NCI-H345 treated with DMSO at 0.1 percent for 48 hours (cell line): Measurements from ENCODE around the gene TMEFF1.
"Not testable (repeated sequence)": the region's sequence is repeated elsewhere in the genome, so short reads cannot be mapped to it uniquely, and the experiment has no call there.

Experiments
- DNase-seq: peaks from one replicate; lab custom pipeline; 2025; ENCODE audit not compliant: unreplicated experiment; lab: John Stamatoyannopoulos, UW

TMEFF1 gene

DNA sequence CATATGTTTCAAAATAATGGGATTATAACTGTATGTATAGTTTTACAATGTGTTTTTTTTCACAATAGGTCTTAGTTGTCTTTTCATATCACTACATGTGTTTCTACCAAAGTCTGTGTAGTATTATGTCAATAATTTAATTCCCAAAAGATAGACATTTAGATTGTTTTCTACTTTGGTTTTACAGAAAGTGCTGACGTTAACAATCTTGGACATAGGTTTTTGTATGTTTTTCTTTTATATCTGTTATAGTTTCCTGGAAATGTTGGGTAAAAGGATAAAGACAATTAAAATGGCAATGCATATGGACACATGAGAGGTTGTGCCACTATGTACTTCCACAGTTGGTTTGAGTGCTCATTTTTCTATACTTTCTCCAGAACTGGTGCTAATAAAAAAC is 15.2 kb downstream of the TMEFF1 start:
- no peak for DNase-seq

DNA sequence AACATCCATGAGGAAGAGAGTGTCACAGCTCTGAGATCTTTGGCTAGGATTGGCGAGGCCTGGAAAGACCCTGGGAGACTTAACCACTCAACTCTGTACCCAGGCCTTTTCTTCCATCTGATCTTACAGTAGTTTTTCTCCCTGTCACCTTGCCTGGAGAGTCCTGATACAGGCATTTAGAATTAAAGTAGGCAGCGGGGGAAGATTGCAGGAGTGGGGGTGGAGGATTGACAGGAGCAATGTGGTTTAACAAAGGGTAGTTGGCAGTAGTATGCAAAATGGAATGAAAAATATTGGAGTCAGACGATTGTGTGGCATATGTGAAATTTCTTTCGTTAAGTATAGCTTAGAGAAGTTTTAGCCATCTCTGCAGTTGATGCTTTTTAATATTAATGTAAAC is 16.9 kb downstream of the TMEFF1 start:
- DNase-seq: no peak

GRCh38 chr9:100492952-100493351 is 20.0 kb downstream of the TMEFF1 start:
- no peak for DNase-seq

DNA sequence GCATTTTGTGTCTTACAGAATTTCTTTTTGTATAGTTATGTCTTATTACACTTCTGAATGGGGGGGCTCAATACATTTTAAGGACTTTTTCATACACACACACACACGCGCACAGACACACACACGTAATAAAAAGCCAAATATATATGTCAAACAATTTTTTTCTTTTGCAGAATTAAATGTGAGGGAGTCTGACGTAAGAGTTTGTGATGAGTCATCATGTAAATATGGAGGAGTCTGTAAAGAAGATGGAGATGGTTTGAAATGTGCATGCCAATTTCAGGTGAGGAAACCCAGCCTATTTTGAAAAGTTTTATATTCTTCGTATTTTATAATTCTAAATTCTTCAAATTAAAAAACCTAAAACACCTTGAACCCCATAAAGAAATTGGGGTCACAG is 25.6 kb downstream of the TMEFF1 start:
- DNase-seq: no peak

DNA sequence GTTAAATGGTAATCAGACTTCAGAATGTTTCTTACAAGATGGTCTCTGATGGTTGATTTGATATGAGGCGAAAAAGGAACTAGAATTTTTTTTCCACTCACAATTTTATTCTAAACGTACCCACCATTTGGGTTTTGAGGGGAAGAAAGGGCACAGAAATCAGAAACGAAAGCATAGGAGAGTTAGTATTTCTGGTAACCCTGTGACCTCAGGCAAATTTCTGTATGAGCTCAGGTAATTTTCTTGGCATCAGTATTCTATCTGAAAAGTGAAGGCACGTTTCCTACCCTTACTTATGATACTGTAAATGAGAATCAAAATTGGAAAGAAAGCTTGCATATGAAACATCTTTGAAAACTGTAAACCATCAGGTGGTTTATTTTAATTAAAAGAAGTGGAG is 26.5 kb downstream of the TMEFF1 start:
- no peak for DNase-seq

- no peak for DNase-seq
These were observed 26.9 kb downstream of the TMEFF1 start for GRCh38 chr9:100499866-100500265.

GRCh38 chr9:100505564-100506159 is 32.7 kb downstream of the TMEFF1 start:
- no peak for DNase-seq

DNA sequence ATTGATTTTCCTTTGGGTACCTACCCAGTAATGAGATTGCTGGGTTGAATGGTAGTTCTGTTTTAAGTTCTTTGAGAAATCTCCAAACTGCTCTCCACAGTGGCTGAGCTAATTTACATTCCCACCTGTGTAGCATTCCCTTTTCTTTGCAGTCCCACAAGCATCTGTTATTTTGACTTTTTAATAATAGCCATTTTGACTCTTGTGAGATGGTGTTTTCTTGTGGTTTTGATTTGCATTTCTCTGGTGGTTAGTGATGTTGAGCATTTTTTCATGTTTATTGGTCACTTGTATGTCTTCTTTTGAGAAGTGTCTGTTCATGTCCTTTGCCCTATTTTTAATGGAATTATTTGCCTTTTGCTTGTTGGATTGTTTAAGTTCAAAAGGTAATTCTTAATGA is 34.4 kb downstream of the TMEFF1 start:
- DNase-seq: not testable (repeated sequence)

DNA sequence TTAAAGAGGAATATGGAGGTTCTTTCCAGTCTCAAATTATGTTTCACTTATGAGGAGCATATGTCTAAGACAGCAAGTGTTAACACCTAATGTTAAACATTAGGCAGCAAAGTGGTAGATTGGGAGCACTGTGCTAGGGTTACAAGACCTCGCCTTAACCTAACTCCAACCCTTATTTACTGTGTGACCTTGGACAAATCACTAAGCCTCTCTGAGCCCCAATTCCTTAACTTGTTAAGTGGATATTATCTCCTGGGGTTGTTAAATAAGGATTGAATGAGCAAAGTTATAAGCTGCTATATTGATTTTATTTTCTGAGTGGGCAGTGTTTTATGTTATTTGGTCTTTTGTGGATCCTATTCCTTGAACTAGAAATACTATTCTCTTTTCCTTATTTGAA is 38.3 kb downstream of the TMEFF1 start:
- no peak for DNase-seq

- DNase-seq: no peak
These were observed 42.9 kb downstream of the TMEFF1 start for GRCh38 chr9:100515578-100516494.

GRCh38 chr9:100521282-100521681 is 48.3 kb downstream of the TMEFF1 start:
- DNase-seq: no peak

DNA sequence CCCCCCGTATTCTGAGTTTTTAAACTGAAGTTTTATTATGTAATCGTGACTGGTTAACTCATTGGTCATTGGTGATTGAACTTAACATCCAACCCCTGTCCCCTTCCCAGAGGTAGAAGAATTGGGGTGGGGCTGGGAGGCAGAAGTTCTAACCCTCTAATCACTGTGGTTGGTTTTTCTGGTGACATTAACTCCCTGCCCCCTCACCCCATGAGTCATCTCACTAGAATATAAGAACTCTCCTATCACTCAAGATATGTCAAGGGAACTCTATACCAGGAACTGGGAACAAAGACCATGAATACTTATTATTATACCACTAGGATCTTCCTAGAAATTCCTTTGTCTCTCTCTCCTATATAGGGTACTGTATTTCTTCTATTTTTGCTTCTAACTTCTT is 52.6 kb downstream of the TMEFF1 start:
- no peak for DNase-seq

DNA sequence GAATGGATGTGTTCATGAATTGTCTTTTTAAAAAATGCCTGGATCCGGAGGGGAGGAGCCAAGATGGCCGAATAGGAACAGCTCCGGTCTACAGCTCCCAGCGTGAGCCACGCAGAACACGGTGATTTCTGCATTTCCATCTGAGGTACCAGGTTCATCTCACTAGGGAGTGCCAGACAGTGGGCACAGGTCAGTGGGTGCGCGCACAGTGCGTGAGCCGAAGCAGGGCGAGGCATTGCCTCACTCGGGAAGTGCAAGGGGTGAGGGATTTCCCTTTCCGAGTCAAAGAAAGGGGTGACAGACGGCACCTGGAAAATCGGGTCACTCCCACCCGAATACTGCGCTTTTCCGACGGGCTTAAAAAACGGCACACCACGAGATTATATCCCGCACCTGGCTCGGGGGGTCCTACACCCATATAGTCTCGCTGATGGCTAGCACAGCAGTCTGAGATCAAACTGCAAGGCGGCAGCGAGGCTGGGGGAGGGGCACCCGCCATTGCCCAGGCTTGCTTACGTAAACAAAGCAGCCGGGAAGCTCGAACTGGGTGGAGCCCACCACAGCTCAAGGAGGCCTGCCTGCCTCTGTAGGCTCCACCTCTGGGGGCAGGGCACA is 54.3 kb downstream of the TMEFF1 start:
- DNase-seq: not testable (repeated sequence)

DNA sequence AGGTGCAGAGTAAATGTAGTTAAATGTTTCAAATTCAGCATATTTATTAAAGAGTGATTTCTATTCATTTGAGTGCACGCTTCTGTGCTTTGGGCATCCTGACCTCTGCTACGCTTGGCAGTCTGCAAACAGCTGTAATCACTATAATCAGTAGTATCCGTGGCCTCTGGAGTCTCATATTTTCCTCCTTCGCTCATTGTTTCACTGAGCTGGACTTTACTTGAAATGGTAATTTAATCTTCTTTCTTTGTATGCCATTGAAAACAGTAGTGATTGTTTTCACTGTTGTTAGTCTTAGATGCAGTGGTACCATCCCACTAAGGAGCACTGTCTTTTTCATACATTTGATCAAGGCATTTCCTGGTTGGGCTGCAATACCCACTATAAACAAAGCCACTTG is 61.5 kb downstream of the TMEFF1 start:
- DNase-seq: no peak

DNA sequence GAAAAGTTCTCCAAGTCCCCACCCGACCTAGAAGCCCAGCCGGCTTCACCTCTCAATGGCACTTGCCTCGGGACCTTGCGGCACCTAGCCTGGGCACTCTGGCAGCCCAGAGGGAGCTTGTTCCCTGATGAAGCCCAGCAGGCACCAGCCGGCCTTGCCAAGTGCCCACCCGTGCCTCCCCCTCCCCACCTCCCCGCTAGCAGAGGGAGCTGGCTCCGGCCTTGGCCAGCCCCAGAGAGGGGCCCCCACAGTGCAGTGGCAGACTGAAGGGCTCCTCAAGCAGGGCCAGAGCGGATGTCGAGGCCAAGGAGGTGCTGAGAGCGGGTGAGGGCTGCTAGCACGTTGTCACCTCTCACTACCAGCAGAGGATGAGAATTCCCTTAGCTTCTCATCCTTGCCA is 67.4 kb downstream of the TMEFF1 start:
- no peak for DNase-seq

DNA sequence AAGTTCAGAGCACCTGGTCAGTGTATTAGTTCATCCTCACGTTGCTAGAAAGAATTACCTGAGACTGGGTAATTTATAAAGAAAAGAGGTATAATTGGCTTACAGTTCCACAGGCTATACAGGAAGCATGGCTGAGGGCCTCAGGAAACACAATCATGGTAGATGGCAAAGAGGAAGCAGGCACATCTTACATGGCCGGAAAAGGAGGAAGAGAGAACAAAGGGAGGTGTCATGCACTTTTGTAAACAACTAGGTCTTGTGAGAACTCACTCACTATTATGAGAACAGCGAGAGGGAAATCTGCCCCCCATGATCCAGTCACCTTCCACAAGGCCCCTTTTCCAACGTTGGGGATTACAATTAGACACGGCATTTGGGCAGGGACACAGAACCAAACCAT is 76.1 kb downstream of the TMEFF1 start:
- no peak for DNase-seq

DNA sequence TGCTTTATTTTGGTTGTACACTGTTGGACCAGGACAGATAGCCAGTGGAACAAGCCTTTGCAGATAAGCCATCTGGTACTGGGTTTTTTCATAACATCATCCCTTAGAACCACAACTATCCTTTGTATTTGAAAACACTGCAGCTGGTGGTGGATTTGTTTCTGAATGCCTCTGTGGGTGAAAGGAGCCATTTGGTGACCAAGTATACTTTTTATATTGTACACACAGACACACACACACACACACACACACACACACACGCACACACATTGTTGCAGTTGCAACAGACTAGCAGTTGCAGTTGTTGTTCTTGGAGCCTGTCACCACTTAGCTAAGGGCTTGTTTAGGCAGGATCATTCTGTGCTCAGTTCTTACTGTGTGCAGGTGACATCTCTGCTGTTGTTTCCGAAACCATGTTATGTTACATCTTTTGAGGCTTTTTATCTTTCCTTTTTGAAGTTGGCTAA is 82.0 kb downstream of the TMEFF1 start:
- DNase-seq: no peak

GRCh38 chr9:100555471-100555870 is 82.5 kb downstream of the TMEFF1 start:
- no peak for DNase-seq

GRCh38 chr9:100557053-100557452 is 84.1 kb downstream of the TMEFF1 start:
- no peak for DNase-seq

GRCh38 chr9:100561256-100561655 is 88.3 kb downstream of the TMEFF1 start:
- DNase-seq: no peak

GRCh38 chr9:100567856-100568255 is 94.9 kb downstream of the TMEFF1 start:
- no peak for DNase-seq

GRCh38 chr9:100573655-100574260 is 100.8 kb downstream of the TMEFF1 start:
- DNase-seq: no peak
